GM18517 (cell line): ENCODE results near the gene DLG5.

Experiments used
- ATAC-seq: cut with Tn5 transposase; IDR thresholded peaks from one replicate; pipeline ENCODE4 v1.9.1; 2021; ENCODE audit warnings: mild to moderate bottlenecking, moderate library complexity; ENCODE audit not compliant: unreplicated experiment

DLG5 gene

GRCh38 chr10:77823811-77824542, 102.6 kb downstream of the DLG5 start:
- ATAC-seq, result no peak

GRCh38 chr10:77821551-77821950, 105.0 kb downstream of the DLG5 start:
- ATAC-seq, result no peak

GRCh38 chr10:77821036-77821435, 105.5 kb downstream of the DLG5 start:
- no peak for ATAC-seq

- no peak for ATAC-seq
Observed at GRCh38 chr10:77820349-77820748, 106.2 kb downstream of the DLG5 start.

- ATAC-seq, result no peak
Observed at GRCh38 chr10:77819210-77820112, 107.1 kb downstream of the DLG5 start.

- ATAC-seq, result no peak
Observed at GRCh38 chr10:77818378-77818777, 108.2 kb downstream of the DLG5 start.

- no peak for ATAC-seq
Observed at GRCh38 chr10:77817541-77817940, 109.0 kb downstream of the DLG5 start.

GRCh38 chr10:77816311-77816710, 110.2 kb downstream of the DLG5 start:
- ATAC-seq, result no peak

- ATAC-seq, result no peak
Observed at GRCh38 chr10:77812741-77813140, 113.8 kb downstream of the DLG5 start.

- ATAC-seq, result no peak
Observed at GRCh38 chr10:77811831-77812430, 114.6 kb downstream of the DLG5 start.

GRCh38 chr10:77810446-77811335, 115.9 kb downstream of the DLG5 start:
- no peak for ATAC-seq

GRCh38 chr10:77809336-77809735, 117.2 kb downstream of the DLG5 start:
- ATAC-seq, result no peak

- no peak for ATAC-seq
Observed at GRCh38 chr10:77807706-77808105, 118.8 kb downstream of the DLG5 start.

- ATAC-seq, result no peak
Observed at GRCh38 chr10:77806511-77807157, 119.9 kb downstream of the DLG5 start.

- no peak for ATAC-seq
Observed at GRCh38 chr10:77805676-77806075, 120.9 kb downstream of the DLG5 start.

GRCh38 chr10:77804371-77804770, 122.2 kb downstream of the DLG5 start:
- ATAC-seq, result no peak

GRCh38 chr10:77801474-77802161, 124.9 kb downstream of the DLG5 start:
- no peak for ATAC-seq

- no peak for ATAC-seq
Observed at GRCh38 chr10:77800738-77801266, 125.8 kb downstream of the DLG5 start.

- no peak for ATAC-seq
Observed at GRCh38 chr10:77800320-77800719, 126.2 kb downstream of the DLG5 start.
